HG03045 (cell line): ENCODE data around the gene NPIPA7.
"Not testable (repeated sequence)": the region's sequence is repeated elsewhere in the genome, so short reads cannot be mapped to it uniquely, and the experiment has no call there.

Experiments
- ATAC-seq: cut with Tn5 transposase; IDR thresholded peaks from one replicate; pipeline ENCODE4 v1.9.1; 2021; ENCODE audit warnings: mild to moderate bottlenecking, moderate library complexity; ENCODE audit not compliant: unreplicated experiment

NPIPA7 gene

GRCh38 chr16:16417914-16418544 is 39.1 kb downstream of the NPIPA7 start:
- ATAC-seq, result not testable (repeated sequence)

- not testable (repeated sequence) for ATAC-seq
Observed at GRCh38 chr16:16420515-16420914, 41.6 kb downstream of the NPIPA7 start.

- ATAC-seq, result not testable (repeated sequence)
Observed at GRCh38 chr16:16425146-16425545, 46.2 kb downstream of the NPIPA7 start.

- not testable (repeated sequence) for ATAC-seq
Observed at GRCh38 chr16:16431135-16431534, 52.2 kb downstream of the NPIPA7 start.

DNA sequence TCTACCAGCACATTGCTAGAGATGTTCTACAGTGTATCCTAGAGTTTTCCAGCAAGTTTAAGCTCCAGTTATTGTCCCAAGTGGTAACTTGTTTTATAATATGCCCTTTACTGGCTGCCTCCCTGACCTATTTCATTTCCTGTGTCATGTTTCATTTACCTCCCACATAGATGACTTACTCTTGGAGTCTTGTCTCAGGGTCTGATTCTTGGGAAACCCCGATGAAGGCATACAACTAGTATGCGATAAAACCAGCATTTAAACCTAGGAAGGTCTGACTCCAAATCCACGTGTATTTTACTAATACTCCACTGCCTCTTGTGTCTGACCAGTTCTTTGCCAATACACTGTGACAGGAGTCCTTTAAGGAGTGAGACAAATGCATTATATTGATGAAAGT is 55.8 kb downstream of the NPIPA7 start:
- ATAC-seq, result not testable (repeated sequence)

GRCh38 chr16:16441401-16441800 is 62.5 kb downstream of the NPIPA7 start:
- not testable (repeated sequence) for ATAC-seq
